ENCODE results near the gene COL5A3. TPM values are rescaled to one million over a fixed set of nuclear protein-coding genes. Genes with fewer than 3 reads are reported as not detected.
"Not testable (repeated sequence)": the region's sequence is repeated elsewhere in the genome, so short reads cannot be mapped to it uniquely, and the experiment has no call there.

The COL5A3 gene
- total RNA-seq, 1 donor from 2014 or later, result 0.05 TPM

DNA sequence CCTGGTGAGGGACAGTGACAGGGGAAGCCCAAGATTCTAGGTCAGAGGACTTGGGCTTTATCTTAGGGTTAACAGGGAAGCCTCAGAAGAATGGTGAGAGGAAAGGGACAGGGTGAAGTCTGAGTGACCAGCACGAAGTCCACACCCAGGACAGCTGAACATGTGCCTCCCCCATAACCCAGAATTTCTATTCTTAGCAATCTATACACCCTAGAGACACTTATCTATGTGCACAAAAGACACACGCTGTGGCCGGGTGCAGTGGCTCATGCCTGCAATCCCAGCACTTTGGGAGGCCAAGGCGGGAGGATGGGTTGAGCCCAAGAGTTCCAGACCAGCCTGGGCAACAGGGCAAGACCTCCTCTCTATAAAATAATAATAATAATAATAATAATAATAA, 62.9 kb downstream of the COL5A3 start:
- Mint-ChIP-seq H3K4me1 (ENCODE audit: unreplicated experiment) (no peaks in the 10 kb centered on the region), H3K27ac (ENCODE audit: unreplicated experiment) (no peak overlapping the region), H3K36me3 (ENCODE audit: low read depth, unreplicated experiment) (no peaks in the 10 kb centered on the region), H3K4me3 (ENCODE audit: unreplicated experiment) (no peak overlapping the region), H3K9me3 (ENCODE audit: unreplicated experiment) (no peaks in the 10 kb centered on the region), H3K27me3 (ENCODE audit: unreplicated experiment) (peaks cover 3% of the 10 kb centered on the region)
- no peak for DNase-seq (ENCODE audit: low spot score)
- TF ChIP-seq, protein P1, sequence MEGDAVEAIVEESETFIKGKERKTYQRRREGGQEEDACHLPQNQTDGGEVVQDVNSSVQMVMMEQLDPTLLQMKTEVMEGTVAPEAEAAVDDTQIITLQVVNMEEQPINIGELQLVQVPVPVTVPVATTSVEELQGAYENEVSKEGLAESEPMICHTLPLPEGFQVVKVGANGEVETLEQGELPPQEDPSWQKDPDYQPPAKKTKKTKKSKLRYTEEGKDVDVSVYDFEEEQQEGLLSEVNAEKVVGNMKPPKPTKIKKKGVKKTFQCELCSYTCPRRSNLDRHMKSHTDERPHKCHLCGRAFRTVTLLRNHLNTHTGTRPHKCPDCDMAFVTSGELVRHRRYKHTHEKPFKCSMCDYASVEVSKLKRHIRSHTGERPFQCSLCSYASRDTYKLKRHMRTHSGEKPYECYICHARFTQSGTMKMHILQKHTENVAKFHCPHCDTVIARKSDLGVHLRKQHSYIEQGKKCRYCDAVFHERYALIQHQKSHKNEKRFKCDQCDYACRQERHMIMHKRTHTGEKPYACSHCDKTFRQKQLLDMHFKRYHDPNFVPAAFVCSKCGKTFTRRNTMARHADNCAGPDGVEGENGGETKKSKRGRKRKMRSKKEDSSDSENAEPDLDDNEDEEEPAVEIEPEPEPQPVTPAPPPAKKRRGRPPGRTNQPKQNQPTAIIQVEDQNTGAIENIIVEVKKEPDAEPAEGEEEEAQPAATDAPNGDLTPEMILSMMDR (IDR thresholded peaks at IDR 0.05; ENCODE audit: unreplicated experiment), result no peak

DNA sequence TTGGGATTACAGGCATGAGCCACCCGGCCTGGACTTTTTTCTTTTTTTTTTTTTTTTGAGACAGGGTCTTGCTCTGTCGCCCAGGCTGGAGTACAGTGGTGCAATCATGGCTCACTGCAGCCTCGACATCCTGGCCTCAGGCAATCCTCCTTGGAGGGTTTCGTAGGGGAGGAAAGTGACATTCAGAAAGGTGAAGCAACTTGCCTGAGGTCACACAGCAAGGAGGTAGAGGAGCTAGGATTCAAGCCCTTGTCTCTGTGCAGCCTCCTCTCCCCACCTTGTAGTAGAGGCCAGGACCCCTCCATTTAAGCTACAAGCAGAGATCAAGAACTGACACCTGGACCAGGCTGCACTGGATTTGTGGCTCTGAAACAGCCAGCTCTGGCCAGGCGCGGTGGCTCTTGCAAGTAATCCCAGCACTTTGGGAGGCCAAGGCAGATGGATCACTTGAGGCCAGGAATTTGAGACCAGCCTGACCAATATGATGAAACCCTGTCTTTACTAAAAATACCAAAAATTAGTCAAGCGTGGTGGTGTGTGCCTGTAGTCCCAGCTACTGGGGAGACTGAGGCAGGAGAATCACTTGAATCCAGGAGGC, 63.7 kb downstream of the COL5A3 start:
- not testable (repeated sequence) for H3K4me3 Mint-ChIP-seq (ENCODE audit: unreplicated experiment); H3K9me3 Mint-ChIP-seq (ENCODE audit: unreplicated experiment); H3K27ac Mint-ChIP-seq (ENCODE audit: unreplicated experiment); H3K4me1 Mint-ChIP-seq (ENCODE audit: unreplicated experiment); H3K36me3 Mint-ChIP-seq (ENCODE audit: low read depth, unreplicated experiment); H3K27me3 Mint-ChIP-seq (ENCODE audit: unreplicated experiment); DNase-seq (ENCODE audit: low spot score)

DNA sequence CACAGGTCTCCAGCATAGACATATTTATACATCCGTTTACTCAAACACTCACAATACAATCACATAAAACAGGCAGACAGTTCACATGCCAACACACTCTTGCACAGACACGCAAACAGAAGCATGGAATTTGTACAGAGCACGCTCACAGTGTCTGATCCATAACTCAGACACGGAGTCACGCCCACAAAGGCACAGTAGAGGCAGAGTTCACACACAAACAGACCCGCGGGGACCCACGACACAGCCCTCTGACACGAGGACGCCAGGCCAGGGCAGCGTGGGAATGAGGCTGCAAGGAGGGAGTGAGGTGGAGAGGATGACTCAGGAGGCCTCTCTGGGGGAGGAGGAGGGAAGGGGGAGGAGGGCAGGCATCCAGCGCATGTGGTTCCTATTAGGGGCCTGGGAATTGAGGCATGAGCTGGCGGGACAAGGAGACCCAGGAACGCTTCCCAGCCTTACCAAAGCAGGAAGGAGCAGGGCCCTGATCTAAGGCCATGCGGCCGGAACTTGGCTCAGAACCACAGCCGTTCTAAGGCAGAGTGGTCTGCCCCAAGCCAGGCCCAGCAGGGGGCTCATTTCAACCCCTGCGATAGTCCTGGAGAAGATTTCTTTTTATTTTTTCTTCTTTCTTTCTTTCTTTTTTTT, 64.9 kb downstream of the COL5A3 start:
- DNase-seq (ENCODE audit: low spot score), result no peak
- TF ChIP-seq, protein P1 (IDR thresholded peaks at IDR 0.05; ENCODE audit: unreplicated experiment), result no peak
- no peaks in the 10 kb centered on the region for H3K4me1 Mint-ChIP-seq (ENCODE audit: unreplicated experiment)
- peaks cover 5% of the 10 kb centered on the region for H3K9me3 Mint-ChIP-seq (ENCODE audit: unreplicated experiment)
- H3K27me3 Mint-ChIP-seq (ENCODE audit: unreplicated experiment), result peaks cover 4% of the 10 kb centered on the region
- no peak overlapping the region for H3K4me3 Mint-ChIP-seq (ENCODE audit: unreplicated experiment)
- no peak overlapping the region for H3K27ac Mint-ChIP-seq (ENCODE audit: unreplicated experiment)
- H3K36me3 Mint-ChIP-seq (ENCODE audit: low read depth, unreplicated experiment), result no peaks in the 10 kb centered on the region

DNA sequence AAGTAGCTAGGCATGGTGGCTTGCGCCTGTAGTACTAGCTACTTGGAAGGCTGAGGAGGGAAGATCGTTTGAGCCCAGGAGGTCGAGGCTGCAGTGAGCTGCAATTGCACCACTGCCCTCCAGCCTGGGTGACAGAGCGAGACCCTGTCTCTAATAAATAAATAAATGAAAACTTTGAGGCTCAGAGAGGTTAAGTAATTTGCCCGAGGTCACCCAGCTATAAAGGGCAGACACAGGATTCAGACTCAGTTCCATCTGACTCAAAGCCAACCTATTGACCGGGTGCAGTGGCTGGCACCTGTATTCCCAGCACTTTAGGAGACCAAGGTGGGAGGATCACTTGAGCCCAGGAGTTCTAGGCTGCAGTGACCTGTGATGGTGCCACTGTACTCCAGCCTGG, 66.6 kb downstream of the COL5A3 start:
- no peak for DNase-seq (ENCODE audit: low spot score)
- TF ChIP-seq, protein P1 (IDR thresholded peaks at IDR 0.05; ENCODE audit: unreplicated experiment), result no peak
- no peaks in the 10 kb centered on the region for H3K36me3 Mint-ChIP-seq (ENCODE audit: low read depth, unreplicated experiment)
- H3K27me3 Mint-ChIP-seq (ENCODE audit: unreplicated experiment), result peaks cover 4% of the 10 kb centered on the region
- no peak overlapping the region for H3K27ac Mint-ChIP-seq (ENCODE audit: unreplicated experiment)
- H3K4me1 Mint-ChIP-seq (ENCODE audit: unreplicated experiment), result no peaks in the 10 kb centered on the region
- H3K9me3 Mint-ChIP-seq (ENCODE audit: unreplicated experiment), result peaks cover 5% of the 10 kb centered on the region
- no peak overlapping the region for H3K4me3 Mint-ChIP-seq (ENCODE audit: unreplicated experiment)

DNA sequence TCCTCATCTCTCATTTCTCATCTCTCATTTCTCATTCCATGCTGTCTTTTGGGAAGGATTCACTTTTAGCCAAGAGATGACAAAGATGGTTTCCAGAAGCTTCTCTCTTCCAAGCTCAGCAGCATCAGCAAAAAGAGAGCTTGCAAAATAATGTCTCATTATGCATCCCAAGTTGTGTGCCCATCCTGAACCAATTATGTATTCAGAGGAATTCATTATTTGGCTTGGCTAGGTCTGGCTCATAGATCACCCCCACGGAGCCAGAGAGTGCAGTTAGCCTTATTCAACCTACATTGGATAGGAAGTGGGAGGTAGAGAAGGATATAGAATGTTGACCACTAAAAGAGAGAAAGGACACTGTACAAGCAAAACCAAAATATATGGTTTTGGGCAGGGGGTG, 68.6 kb downstream of the COL5A3 start:
- peaks cover 5% of the 10 kb centered on the region for H3K4me1 Mint-ChIP-seq (ENCODE audit: unreplicated experiment)
- peaks cover 5% of the 10 kb centered on the region for H3K9me3 Mint-ChIP-seq (ENCODE audit: unreplicated experiment)
- no peaks in the 10 kb centered on the region for H3K36me3 Mint-ChIP-seq (ENCODE audit: low read depth, unreplicated experiment)
- TF ChIP-seq, protein P1 (IDR thresholded peaks at IDR 0.05; ENCODE audit: unreplicated experiment), result no peak
- H3K27me3 Mint-ChIP-seq (ENCODE audit: unreplicated experiment), result peaks cover 9% of the 10 kb centered on the region
- DNase-seq (ENCODE audit: low spot score), result no peak
- no peak overlapping the region for H3K27ac Mint-ChIP-seq (ENCODE audit: unreplicated experiment)
- no peak overlapping the region for H3K4me3 Mint-ChIP-seq (ENCODE audit: unreplicated experiment)

Measured in endothelial cell (in vitro differentiated cells).